Chondrocyte (in vitro differentiated cells): Measurements from ENCODE around the gene COTL1. TPM values are rescaled to one million over a fixed set of nuclear protein-coding genes. Genes with fewer than 3 reads are reported as not detected.

Source experiments
- DNase-seq: peaks from one replicate; pipeline ENCODE4 v3.0.0; 2021; ENCODE audit warnings: mixed read lengths, low spot score
- H3K27ac Mint-ChIP-seq: one replicate; pipeline ENCODE4 v1.8.0; 2021; ENCODE audit warnings: mild to moderate bottlenecking, moderate library complexity, mixed read lengths; ENCODE audit not compliant: unreplicated experiment
- H3K27me3 Mint-ChIP-seq: 2 replicates; pipeline ENCODE4 v1.8.0; 2021; ENCODE audit warnings: low read depth, mixed read lengths
- H3K36me3 Mint-ChIP-seq: 2 replicates; pipeline ENCODE4 v1.8.0; 2021; ENCODE audit warnings: low read depth, mixed read lengths
- H3K4me1 Mint-ChIP-seq: 2 replicates; pipeline ENCODE4 v1.8.0; 2021; ENCODE audit warnings: low read depth, mild to moderate bottlenecking, mixed read lengths
- H3K4me3 Mint-ChIP-seq: one replicate; pipeline ENCODE4 v1.8.0; 2021; ENCODE audit warnings: mild to moderate bottlenecking, moderate library complexity, mixed read lengths; ENCODE audit not compliant: unreplicated experiment
- H3K9me3 Mint-ChIP-seq: 2 replicates; pipeline ENCODE4 v1.8.0; 2021; ENCODE audit warnings: low read depth, mixed read lengths
- total RNA-seq: library from RNA; stranded (reverse); gene quantifications from 3 replicates; pipeline ENCODE4 v1.2.1, GENCODE V29; 2021
- TF ChIP-seq, protein P1 (sequence below): fragments of 200-600 bp; sonication (generic); IDR thresholded peaks from 2 replicates; pipeline ENCODE4 v1.5.0; 2021; ENCODE audit warnings: antibody characterized with exemption, mild to moderate bottlenecking, moderate library complexity

Gene COTL1
- total RNA-seq, 1 donor from 2014 or later, result 52.8 TPM

DNA sequence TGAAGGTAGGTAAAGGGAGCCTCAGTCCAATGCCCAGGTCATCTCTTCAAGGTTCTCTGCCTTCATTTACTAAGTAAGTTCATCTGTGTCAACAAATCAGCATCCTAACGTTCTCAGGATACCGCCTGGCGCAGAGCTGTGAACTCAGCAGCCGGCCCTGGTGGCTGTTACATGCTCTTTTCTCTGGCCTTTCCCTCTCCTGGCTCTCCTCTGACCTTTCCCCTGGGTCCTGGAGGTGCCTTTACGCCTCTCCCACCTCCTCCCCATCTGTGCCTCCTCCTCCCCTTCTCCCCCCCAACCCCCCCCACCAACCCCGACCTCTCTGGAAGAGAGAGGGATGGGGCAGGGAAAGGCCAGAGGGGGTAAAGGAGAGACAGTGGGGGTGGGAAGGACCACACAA is 19.5 kb downstream of the COTL1 start:
- no peak overlapping the region for H3K4me3 Mint-ChIP-seq
- H3K27me3 Mint-ChIP-seq, result no peaks in the 10 kb centered on the region
- H3K4me1 Mint-ChIP-seq, result peaks cover 56% of the 10 kb centered on the region
- no peaks in the 10 kb centered on the region for H3K9me3 Mint-ChIP-seq
- DNase-seq, result no peak
- TF ChIP-seq, protein P1, sequence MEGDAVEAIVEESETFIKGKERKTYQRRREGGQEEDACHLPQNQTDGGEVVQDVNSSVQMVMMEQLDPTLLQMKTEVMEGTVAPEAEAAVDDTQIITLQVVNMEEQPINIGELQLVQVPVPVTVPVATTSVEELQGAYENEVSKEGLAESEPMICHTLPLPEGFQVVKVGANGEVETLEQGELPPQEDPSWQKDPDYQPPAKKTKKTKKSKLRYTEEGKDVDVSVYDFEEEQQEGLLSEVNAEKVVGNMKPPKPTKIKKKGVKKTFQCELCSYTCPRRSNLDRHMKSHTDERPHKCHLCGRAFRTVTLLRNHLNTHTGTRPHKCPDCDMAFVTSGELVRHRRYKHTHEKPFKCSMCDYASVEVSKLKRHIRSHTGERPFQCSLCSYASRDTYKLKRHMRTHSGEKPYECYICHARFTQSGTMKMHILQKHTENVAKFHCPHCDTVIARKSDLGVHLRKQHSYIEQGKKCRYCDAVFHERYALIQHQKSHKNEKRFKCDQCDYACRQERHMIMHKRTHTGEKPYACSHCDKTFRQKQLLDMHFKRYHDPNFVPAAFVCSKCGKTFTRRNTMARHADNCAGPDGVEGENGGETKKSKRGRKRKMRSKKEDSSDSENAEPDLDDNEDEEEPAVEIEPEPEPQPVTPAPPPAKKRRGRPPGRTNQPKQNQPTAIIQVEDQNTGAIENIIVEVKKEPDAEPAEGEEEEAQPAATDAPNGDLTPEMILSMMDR, result no peak
- peaks cover 5% of the 10 kb centered on the region for H3K36me3 Mint-ChIP-seq
- no peak overlapping the region for H3K27ac Mint-ChIP-seq

DNA sequence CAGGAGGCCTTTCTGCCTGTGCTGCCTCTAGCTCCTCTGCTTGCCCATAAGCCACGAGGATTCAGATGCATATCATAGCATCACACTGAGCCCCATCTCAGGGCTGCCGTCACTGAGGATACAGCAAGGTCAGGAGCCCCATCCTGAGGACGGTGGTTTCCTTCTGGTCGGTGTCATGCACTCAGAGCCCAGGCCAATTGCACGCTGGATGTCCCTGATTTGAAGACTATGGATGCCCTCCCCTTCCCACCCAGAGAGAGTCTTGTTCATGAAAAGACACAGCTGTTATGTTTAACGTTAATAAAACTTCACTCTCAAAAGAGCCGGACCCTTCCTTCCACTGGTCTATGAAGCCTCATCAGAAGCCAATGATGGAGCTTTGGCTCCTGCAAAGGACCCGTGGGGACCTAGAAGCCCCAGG is 19.9 kb downstream of the COTL1 start:
- Mint-ChIP-seq H3K27me3 (no peaks in the 10 kb centered on the region), H3K4me3 (no peak overlapping the region), H3K27ac (no peak overlapping the region), H3K36me3 (peaks cover 5% of the 10 kb centered on the region), H3K4me1 (peaks cover 52% of the 10 kb centered on the region), H3K9me3 (no peaks in the 10 kb centered on the region)
- TF ChIP-seq, protein P1, result no peak
- DNase-seq, result no peak

DNA sequence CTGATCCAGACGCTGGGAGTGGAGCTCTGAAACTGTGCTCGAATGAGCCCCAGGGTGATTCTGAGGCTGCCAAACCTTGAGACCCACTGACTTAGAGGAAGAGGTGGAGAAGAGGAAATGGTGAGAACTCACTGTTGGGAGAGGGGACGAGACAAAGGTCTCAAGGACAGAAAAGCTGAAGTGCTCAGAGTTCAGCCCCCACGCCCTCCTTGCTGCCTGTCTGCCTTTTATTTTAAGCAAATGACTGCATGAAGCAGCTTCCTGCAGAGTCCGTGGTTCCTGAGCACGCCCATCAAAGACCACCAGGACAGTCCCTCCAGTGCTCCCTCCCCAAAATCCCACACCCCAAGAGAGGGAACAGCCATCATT is 20.4 kb downstream of the COTL1 start:
- no peak overlapping the region for H3K27ac Mint-ChIP-seq
- no peaks in the 10 kb centered on the region for H3K9me3 Mint-ChIP-seq
- no peak for DNase-seq
- H3K4me1 Mint-ChIP-seq, result peaks cover 47% of the 10 kb centered on the region
- peaks cover 5% of the 10 kb centered on the region for H3K36me3 Mint-ChIP-seq
- H3K4me3 Mint-ChIP-seq, result no peak overlapping the region
- TF ChIP-seq, protein P1, result no peak
- no peaks in the 10 kb centered on the region for H3K27me3 Mint-ChIP-seq

DNA sequence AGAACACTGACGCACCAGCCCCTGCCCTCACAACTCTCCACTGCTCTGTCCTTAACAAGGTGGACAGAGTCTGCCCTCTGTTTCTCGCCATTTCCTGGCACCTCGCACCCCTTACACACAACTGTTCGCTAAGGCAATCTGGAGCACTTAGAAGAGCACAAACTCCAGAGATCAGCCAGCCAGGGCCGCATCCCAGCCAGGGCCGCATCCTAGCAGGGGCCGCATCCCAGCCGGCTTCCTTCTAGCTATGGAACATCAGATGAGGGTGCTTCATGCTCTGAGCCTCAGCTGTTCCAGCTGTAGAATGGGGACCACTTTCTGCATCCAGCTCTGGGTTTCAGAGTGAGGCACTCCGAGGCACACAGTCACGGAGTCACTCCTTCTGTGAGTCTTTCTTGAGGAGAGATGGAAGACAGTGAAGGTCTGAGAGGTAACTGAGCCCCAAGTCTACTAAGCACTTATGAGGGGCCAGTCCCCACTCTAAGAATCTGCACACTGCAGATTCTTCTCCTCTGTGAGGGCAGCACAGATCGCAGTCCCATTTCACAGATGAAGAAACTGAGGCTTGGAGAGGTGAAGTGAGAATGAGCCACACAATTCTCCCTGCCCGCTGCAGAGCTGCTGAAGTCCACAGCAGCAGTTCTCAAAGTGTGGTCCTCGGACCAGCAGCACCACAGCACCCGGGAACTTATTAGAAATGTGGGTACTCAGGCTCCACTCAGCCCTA is 20.9 kb downstream of the COTL1 start:
- H3K27ac Mint-ChIP-seq, result no peak overlapping the region
- peaks cover 5% of the 10 kb centered on the region for H3K36me3 Mint-ChIP-seq
- H3K9me3 Mint-ChIP-seq, result no peaks in the 10 kb centered on the region
- no peak for DNase-seq
- H3K27me3 Mint-ChIP-seq, result no peaks in the 10 kb centered on the region
- peaks cover 42% of the 10 kb centered on the region for H3K4me1 Mint-ChIP-seq
- no peak overlapping the region for H3K4me3 Mint-ChIP-seq
- TF ChIP-seq, protein P1, result no peak

DNA sequence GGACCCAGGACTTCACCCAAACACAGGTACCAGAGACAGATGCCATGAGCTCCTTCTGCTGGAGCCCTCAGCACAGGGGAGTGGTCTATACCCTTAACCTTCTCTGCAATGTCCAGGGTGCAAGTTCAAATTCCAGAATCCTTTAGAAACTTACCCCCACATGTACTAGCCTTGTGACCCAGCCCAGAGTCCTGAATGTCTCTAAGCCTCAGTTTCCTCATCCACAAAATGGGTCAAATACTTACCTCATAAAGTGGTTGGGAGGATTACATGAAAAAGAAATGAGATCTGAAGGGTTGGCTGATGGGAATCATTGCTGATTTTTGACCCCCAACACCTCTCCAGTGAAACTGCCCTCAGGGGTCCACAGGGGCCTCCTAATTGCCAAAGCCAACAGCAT is 21.7 kb downstream of the COTL1 start:
- Mint-ChIP-seq H3K27me3 (no peaks in the 10 kb centered on the region), H3K27ac (no peak overlapping the region)

More for the DNA sequence above, 21.7 kb downstream of the COTL1 start:
- Mint-ChIP-seq H3K9me3 (no peaks in the 10 kb centered on the region), H3K36me3 (peaks cover 5% of the 10 kb centered on the region), H3K4me1 (peaks cover 34% of the 10 kb centered on the region), H3K4me3 (no peak overlapping the region)
- no peak for DNase-seq
- TF ChIP-seq, protein P1, result no peak
